BE2C (cell line): ENCODE results near the gene RBMS3.

ENCODE experiments used
- DNase-seq: peaks from one replicate; pipeline ENCODE4 v3.0.0-alpha.2; 2020
- H3K27me3 ChIP-seq: fragments of 250-450 bp; sonication (Bioruptor Pico); 2 replicates; pipeline ENCODE4 v1.5.1; 2020; ENCODE audit warnings: mild to moderate bottlenecking
- H3K36me3 ChIP-seq: fragments of 250-450 bp; sonication (Bioruptor Pico); 2 replicates; pipeline ENCODE4 v1.5.1; 2020; ENCODE audit warnings: mild to moderate bottlenecking
- H3K4me1 ChIP-seq: fragments of 250-450 bp; sonication (Bioruptor Pico); 2 replicates; pipeline ENCODE4 v1.5.1; 2020
- H3K4me3 ChIP-seq: 2 replicates; pipeline ENCODE4 v1.5.1; 2011; ENCODE audit warnings: low read depth, low read length
- H3K9me3 ChIP-seq: fragments of 250-450 bp; sonication (Bioruptor Pico); 2 replicates; pipeline ENCODE4 v1.5.1; 2020
- CTCF ChIP-seq: IDR thresholded peaks from 2 replicates; pipeline ENCODE4 v1.5.1; 2012; ENCODE audit warnings: mild to moderate bottlenecking, low read depth, low read length

RBMS3 gene

GRCh38 chr3:29258161-29258560, 22.7 kb upstream of the RBMS3 start:
- DNase-seq, result no peak
- no peak for TF ChIP-seq CTCF
- Histone ChIP-seq H3K4me1 (no peaks in the 10 kb centered on the region), H3K36me3 (no peaks in the 10 kb centered on the region), H3K4me3 (no peak overlapping the region), H3K9me3 (no peaks in the 10 kb centered on the region), H3K27me3 (no peaks in the 10 kb centered on the region)

GRCh38 chr3:29261119-29261518, 19.8 kb upstream of the RBMS3 start:
- no peaks in the 10 kb centered on the region for H3K27me3 ChIP-seq
- H3K36me3 ChIP-seq, result no peaks in the 10 kb centered on the region
- TF ChIP-seq CTCF, result no peak
- no peak for DNase-seq
- H3K9me3 ChIP-seq, result no peaks in the 10 kb centered on the region
- no peak overlapping the region for H3K4me3 ChIP-seq
- H3K4me1 ChIP-seq, result no peaks in the 10 kb centered on the region

- no peak for DNase-seq
- Histone ChIP-seq H3K4me1 (no peaks in the 10 kb centered on the region), H3K36me3 (no peaks in the 10 kb centered on the region), H3K27me3 (no peaks in the 10 kb centered on the region), H3K4me3 (no peak overlapping the region), H3K9me3 (no peaks in the 10 kb centered on the region)
- no peak for TF ChIP-seq CTCF
Measured at GRCh38 chr3:29263476-29263875, 17.4 kb upstream of the RBMS3 start.

- H3K4me1 ChIP-seq, result no peaks in the 10 kb centered on the region
- H3K27me3 ChIP-seq, result no peaks in the 10 kb centered on the region
- H3K4me3 ChIP-seq, result no peak overlapping the region
- no peak for DNase-seq
- no peaks in the 10 kb centered on the region for H3K9me3 ChIP-seq
- H3K36me3 ChIP-seq, result no peaks in the 10 kb centered on the region
- TF ChIP-seq CTCF, result no peak
Measured at GRCh38 chr3:29265509-29266072, 15.3 kb upstream of the RBMS3 start.

- DNase-seq, result no peak
- no peak for TF ChIP-seq CTCF
Measured at GRCh38 chr3:29267226-29267625, 13.6 kb upstream of the RBMS3 start.

GRCh38 chr3:29268651-29269050, 12.2 kb upstream of the RBMS3 start:
- Histone ChIP-seq H3K27me3 (no peaks in the 10 kb centered on the region), H3K36me3 (no peaks in the 10 kb centered on the region), H3K9me3 (no peaks in the 10 kb centered on the region), H3K4me3 (no peak overlapping the region), H3K4me1 (no peaks in the 10 kb centered on the region)
- no peak for TF ChIP-seq CTCF
- no peak for DNase-seq

More at GRCh38 chr3:29267226-29267625, 13.6 kb upstream of the RBMS3 start:
- Histone ChIP-seq H3K27me3 (no peaks in the 10 kb centered on the region), H3K36me3 (no peaks in the 10 kb centered on the region), H3K4me1 (no peaks in the 10 kb centered on the region), H3K4me3 (no peak overlapping the region), H3K9me3 (no peaks in the 10 kb centered on the region)
